HG03196 (cell line): ENCODE results near the gene KLHL18.
"Not testable (repeated sequence)": the region's sequence is repeated elsewhere in the genome, so short reads cannot be mapped to it uniquely, and the experiment has no call there.

Source experiments
- ATAC-seq: cut with Tn5 transposase; IDR thresholded peaks from one replicate; pipeline ENCODE4 v1.9.1; 2021; ENCODE audit not compliant: unreplicated experiment

KLHL18 gene

DNA sequence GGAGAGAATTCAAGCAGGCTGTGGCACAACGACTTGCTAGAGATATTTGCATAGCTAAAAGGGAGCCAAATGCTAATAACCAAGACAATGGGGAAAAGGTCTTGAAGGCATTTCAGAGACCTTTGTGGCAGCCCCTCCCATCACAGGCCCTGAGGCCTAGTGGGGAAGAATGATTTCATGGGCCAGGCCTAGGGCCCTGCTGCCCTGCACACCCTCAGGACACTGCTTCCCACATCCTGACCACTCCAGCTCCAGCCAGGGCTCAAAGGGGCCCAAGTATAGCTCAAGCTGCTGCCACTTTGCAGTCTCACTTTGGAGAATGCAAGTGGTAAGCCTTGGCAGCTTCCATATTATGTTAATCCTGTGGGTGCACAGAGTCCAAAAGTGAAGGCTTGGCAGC lies 76.6 kb downstream of the KLHL18 start:
- no peak for ATAC-seq

DNA sequence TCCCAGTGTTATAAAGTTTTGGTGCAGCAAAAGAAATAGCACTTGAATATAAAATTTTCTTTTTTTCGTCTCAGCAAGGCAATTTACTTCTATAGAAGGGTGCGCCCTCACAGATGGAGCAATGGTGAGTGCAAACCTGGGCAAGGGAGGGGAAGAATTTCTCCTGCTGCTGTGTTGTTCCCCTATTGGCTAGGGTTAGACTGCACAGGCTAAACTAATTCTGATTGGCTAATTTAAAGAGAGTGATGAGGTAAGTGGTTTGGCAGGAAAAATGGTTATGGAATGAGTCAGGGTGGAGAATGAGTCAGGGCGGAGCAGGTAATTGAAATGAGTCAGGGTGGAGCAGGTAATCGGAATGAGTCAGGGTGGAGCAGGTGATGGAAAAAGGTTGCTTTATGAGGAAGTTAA lies 77.4 kb downstream of the KLHL18 start:
- not testable (repeated sequence) for ATAC-seq

DNA sequence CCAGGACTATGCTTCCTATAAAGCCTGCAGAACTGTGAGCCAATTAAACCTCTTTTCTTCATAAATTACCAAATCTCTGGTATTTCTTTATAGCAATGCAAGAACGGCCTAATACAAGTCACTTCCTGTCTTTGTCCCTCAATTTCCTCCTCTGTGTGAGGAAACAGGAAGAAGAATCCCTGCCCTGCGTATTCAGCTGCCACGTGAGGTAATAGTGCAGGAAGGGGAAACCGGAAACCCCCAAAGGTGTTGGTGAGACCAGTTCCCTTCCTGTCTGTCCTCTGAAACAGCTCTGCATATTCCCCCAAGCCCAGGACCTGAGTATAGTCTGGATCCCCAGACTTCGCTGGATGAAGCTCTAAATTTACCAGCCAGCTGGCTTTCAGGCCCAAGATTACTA lies 80.0 kb downstream of the KLHL18 start:
- no peak for ATAC-seq

DNA sequence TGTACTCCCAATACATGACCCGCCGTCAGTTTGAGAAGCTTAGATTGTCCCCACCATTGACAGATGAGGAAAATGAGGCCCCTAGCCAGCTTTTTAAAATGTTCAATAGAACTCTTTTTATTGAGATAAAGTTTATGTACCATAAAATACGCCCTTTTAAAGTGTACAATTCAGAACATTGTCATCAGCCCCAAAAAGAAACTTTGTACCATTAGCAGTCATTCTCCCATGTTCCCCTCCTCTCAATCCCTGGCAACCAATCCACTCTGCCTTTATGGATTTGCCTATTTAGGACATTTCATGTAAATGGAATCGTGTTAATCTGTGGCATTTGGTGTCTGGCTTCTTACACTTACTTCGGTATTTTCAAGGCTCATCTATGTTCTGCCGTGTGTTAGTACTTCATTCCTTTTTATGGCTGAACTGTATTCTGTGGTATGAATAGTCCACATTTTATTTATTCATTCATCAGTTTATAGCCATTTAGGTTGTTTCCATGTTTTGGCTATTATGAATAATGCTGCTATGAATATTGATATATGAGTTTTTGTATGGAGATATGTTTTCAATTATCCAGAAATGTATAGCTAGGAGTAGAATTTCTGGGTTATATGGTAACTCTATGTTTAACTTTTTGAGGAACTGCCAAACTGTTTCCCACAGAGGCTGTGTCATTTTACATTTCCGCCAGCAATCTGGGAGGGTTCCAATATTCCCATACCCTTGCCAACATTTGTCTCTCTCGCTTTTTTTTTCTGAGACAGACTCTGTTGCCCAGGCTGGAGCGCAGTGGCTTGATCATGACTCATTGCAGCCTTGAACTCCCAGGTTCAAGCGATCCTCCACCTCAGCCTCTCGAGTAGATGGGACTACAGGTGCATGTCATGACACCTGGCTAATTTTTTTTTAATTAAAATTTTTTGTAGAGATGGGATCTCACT lies 82.7 kb downstream of the KLHL18 start:
- no peak for ATAC-seq

DNA sequence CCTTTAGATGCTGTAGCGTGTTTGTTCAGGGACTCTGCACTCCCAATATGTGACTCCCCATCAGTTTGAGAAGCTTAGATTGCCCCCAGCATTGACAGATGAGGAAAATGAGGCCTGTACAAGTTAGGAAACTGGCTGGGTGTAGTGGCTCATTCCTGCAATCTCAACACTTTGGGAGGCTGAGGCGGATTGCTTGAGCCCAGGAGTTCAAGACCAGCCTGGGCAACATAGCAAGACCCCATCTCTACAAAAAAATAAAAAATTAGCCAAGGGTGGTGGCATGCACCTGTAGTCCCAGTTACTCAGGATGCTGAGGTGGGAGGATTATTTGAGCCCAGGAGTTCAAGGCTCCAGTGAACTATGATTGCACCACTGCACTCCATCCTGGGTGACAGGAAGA lies 84.1 kb downstream of the KLHL18 start:
- no peak for ATAC-seq

DNA sequence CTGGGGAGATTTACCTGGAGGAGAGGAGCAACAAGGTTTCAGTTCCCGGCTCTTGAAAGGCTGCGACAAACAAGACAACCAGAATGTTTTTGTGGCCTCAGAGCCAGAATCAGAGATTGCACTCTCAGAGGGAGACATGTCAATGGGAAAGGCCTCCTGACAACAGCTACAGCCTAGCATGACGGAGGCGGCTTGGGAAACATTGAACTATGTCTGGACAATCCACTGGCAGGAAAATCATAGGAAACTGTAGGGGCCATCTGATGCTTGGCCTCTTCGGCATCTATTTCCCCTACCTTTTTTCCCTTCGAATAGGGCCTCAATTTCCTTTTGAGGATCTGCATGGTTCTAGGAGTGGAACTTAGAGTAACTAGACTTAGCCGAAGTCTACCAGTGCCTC lies 84.9 kb downstream of the KLHL18 start:
- no peak for ATAC-seq

DNA sequence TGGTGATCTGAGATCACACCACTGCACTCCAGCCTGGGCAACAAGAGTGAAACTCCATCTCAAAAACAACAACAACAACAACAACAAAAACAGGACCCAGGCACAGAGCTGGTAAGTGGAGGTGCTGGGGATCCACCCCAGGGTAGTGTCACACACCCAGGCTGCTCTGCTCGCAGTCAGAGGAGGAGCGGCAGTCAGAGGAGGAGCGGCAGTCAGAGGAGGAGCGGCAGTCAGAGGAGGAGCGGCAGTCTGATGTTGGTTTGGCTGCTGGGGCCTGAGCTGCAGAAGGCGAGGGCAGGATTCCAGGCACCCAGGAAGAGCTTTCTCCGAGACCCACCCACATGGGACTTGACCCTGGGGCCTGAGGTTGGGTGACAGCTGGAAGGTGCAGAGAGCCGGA lies 87.3 kb downstream of the KLHL18 start:
- ATAC-seq: not testable (repeated sequence)

DNA sequence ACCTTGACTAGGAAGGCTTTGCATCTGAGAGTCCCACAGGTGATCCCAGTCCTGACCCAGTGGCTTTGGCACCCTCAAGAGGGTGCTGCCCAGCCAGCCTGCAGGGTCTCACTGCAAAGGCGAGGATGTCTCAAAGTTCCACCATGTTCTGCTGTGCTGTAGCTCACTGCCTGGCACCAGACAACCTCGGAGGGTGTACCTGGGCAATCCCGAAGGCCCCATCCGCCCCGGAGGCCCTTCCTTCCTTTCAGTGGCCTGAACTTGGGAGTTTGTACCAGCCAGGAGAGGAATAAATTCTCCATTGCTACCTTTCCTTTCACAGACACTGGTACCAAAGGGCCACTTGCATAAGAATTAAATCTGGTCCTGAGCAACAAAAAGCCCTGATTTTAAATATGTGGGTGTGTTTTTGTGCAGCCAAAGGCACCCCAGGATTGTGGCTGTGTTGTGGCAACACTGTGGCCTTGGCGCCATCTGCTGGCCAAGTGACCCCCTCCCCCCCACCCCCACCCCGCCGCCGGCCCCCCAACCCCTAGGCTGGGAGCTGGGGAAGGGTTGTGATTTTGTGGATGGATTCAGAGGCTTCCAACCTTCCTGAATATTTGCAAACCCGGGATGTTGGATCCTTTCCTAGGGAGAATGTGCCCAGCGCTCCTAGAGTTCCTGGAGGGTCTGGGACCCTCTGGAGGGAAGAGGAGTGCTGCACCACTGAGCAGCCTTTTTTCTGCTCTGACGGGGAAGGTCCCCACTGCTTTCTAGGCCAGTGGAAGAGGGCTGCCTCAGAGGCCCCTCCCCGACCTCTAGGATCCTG lies 88.3 kb downstream of the KLHL18 start:
- ATAC-seq: no peak

DNA sequence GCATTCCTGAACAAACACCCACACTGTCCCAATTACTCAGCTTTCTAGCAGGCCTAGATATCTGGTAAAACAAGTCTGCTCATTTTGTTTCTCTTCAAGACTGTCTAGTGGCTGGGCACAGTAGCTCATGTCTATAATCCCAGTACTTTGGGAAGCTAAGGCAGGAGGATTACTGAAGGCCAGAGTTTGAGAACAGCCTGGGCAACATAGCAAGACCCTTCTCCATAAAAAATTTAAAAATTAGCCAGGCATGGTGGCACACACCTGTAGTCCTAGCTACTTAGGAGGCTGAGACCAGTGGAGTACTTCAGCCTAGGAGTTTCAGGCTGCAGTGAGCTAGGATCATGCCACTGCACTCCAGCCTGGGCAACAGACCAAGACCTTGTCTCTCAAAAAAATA lies 91.8 kb downstream of the KLHL18 start:
- no peak for ATAC-seq

DNA sequence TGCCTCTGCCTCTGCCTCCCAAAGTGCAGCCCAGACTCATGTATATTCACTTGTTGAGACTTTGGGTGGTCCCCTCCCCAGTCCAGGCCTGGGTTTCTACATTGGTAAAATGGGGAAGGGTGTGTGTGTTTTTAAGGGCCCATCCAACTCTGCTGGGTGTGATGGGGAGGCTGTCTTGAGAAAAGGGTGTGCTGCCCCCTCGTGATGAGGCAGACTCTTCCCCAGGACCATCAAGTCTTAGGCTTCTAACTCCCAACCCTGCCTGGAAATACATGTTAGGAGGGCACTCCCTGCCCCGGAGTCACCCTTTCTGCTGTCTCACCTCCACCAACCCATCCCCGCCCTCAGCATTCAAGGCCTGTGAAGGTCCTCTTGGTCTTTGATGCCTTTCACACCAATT lies 93.6 kb downstream of the KLHL18 start:
- ATAC-seq: no peak

DNA sequence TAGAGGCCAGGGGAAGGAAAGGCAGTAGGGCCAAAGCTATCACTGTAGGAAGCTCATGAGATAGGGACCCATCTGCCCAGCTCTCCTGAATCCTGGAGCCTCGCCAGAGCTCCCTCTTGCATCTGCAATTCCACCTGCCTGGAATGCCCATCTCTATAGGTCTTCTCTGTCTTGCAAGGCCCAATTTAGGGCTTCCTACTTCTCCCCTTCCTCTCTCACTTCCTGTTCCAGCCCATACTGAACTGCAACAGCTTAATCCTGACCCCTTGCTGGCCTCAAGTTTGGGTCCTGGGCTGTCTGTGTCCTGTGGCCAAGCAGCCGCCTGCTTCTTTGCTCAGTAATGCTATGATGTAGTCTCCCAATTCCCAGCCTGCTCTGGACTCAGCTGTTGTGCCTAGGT lies 94.4 kb downstream of the KLHL18 start:
- no peak for ATAC-seq

DNA sequence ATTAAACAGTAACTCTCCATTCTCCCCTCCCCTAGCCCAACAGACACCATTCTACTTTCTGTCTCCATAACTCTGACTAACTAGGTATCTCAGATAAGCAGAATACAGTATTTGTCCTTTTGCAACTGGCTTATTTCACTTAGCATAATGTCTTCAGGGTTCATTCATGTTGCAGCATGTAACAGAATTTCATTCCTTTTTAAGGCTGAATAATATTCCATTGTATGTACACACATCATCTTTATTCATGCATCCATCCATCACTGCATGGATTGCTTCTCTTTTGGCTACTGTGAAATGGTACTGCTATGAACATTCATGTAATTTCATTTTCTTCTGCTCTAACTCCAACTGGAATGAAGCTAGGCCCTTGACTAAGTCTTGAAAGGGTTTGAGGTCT lies 96.1 kb downstream of the KLHL18 start:
- no peak for ATAC-seq

DNA sequence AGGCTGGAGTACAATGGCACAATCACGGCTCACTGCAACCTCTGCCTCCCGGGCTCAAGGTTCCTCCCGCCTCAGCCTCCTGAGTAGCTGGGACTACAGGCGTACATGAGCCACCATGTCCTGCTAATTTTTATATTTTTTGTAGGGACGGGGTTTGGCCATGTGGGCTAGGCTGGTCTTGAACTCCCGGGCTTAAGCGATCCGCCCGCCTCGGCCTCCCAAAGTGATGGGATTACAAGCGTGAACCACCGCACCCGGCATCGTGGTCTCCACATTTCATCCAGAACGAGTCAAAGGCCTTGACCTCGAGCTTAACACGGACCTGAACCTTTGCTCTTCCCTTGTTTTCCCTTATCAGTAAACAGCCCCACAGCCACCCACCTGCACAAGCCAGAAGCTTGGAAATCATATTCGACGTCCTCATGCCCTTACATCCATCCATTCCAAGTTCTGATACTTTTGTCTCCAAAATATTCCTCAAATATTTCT lies 96.7 kb downstream of the KLHL18 start:
- ATAC-seq: no peak

DNA sequence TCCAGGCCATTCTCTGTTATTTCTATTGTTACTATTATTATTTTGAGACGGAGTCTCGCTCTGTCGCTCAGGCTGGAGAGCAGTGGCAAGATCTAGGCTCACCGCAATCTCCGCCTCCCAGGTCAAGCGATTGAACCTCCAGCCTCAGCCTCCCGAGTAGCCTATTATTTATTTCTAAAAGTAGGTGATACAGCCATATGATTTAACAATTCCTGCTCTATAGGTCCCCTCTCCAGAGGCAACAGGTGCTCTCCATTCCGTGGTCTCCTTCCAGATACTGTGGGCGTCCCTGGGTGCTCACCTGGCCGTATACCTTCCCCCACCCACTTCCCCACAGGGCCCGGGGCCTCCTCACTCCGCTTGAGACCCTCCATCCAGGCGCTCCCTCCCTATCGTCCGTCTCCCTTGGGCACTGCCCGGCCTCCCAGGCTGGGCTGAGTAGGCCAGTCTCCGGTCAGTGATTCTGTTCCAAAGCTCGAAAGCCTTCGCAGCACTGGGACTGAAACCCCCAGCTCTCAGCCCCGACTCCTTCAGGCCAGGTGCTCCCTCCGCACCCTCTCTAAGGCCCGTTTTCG lies 97.4 kb downstream of the KLHL18 start:
- peak; percentile 13 for ATAC-seq

DNA sequence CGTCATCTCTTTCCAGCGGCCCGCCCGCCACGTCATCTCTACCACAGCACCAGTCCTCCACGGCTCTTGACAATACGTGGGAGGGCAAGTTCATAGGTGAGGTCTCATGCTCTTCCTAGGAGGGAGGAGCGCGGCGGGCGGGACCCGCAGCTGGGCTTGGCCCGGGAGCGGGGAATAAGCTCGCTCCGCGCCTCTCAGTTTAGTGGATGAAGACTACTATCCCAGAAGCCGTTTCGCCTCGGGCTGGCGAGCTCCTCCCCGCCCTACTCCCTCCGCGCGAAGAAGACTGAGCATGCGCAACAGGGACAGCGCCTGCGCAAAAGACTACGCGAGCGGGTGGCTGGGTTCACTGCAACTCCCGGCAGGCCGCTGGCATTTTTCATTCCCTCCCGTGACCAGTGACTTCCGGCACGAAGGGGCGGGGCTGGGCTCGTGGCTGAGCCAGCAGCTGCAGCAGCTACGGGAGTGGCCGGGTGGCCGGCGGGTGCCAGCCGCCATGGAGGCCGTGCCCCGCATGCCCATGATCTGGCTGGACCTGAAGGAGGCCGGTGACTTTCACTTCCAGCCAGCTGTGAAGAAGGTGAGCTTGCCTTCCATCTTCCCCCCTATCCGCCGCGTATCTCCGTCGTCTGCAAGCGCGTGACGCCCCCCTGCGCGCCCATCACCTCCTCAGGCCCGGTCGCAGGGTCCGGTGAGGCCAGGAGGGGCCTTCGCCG lies 98.0 kb downstream of the KLHL18 start, which contains the start of gene PTPN23:
PTPN23 (plus strand) TSS at position 421 of the 716 bp plus-strand sequence; CDS start at position 497, 76 bp downstream.
- ATAC-seq: peak; percentile 78

DNA sequence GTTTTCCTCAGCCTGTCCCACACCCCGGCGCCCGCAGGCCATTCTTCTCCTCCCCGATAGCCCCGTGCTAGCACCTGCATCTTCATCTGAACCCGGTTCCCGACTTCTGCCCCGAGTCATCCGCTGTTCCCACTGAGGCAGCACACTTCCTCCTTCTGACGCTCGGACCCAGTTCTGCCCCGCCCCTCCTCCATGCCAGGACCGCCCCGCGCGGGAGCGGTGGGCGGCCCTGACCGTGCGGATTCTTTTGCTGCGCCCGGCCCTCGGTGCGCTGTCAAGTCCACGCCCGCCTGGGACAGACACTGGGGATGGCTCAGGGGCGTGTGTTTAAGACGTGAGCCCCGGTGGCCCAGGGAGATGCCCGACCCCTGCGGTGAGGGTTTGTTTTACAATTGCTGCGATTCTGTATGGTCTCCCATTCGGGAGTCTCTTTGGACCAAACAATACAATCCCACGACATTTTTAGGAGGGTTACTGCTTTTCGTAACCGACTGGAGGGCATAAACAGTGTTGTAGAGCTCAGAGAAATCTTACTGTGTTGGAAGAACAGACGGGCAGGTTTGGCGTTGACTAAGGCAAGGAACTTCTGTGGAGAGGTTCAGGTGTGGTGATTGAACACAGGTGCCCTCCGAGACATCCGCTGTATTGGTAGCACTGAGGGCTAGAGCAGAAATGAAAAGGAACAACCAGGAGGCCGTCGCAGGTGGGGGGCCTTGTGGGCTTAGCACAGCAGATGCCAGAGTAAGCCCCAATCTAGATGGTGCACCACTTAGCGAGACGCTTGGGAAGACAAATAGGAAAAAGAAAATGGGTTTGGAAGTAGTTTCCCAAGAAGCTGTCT lies 98.8 kb downstream of the KLHL18 start:
- peak; percentile 68 for ATAC-seq

DNA sequence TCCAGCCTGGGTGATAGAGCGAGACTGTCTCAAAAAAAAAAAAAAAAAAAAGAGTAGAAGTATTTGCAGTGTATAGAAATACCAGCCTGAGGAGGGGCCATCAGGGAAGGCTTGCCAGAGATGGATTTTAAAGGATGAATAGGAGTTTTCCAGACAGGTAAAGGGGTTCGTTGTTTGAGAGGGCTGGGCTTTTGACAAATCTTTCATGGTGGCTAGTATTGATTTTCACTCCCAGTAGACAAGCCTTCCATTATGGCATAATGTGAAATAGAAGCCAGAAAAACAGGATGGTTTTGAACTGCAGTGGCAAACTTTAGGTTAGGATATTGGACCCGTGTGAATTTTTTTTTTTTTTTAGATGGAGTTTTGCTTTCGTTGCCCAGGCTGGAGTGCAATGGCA lies 101.7 kb downstream of the KLHL18 start:
- ATAC-seq: no peak

DNA sequence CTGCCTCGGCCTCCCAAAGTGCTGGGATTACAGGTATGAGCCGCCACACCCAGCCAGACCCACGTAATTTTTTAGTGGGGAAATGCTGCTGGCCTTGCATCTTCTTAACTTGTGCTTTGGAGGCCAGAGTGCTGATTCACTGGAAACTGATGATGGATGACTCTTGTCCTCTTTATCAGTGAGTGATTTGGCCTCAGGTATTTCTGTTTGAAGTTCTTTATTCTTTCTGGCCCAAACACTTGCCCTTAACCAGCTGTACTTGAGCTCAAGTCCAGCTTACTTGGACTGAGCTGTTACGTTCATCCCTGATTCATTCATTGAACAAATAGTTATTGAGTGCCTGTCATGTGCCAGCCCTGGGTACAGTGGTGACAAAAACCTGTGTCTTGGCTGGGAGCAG lies 102.3 kb downstream of the KLHL18 start:
- ATAC-seq: no peak

DNA sequence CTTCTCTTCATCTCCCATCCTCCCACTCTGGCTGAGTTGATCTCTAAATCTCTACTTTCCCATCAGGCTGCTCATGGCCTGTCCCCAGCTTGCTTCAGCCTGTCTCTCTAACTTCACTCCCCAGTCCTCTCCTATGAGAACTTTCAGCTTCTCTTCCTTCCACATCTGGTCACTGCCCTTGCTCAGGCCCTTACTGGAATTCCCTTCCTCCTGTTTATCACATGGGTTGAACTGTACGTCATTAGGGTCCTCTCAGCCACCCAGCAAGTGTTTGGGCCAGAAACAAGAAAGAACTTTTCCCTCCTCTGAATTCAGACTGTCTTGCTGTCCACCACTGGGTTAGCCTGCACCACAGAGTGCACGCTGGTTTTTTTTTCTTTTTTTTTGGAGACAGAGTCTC lies 103.1 kb downstream of the KLHL18 start:
- no peak for ATAC-seq

DNA sequence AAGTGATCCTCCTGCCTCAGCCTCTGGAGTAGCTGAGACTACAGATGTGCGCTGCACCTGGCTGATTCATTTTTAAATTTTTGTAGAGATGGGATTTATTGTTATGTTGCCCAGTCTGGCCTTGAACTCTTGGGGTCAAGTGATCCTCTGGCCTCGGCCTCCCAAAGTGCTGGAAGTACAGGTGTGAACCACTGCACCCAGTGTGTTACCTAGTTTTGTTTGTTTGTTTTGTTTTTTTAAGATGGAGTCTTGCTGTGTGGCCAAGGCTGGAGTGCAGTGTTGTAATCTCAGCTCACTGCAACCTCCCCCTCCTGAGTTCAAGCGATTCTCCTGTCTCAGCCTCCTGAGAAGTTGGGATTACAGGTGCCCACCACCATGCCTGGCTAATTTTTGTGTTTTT lies 110.2 kb downstream of the KLHL18 start:
- ATAC-seq: no peak
